HepG2 (cell line): Measurements from ENCODE around the gene CRNKL1. TPM values are rescaled to one million over a fixed set of nuclear protein-coding genes. Genes with fewer than 3 reads are reported as not detected.

Experiments
- EP300 ChIP-seq, 3 experiments: sonication (generic) in 1 of 3; formaldehyde crosslinking in 1 of 3; IDR thresholded peaks; 2 replicates each; pipeline versions ENCODE4 v1.5.1 to v1.6.1; 2011 to 2020; ENCODE audit warnings: low read depth in 2 of 3, low read length in 2 of 3, borderline replicate concordance in 1 of 3, improper control_type of control experiment in 1 of 3, mild to moderate bottlenecking in 1 of 3, missing genetic modification reagents in 1 of 3, moderate library complexity in 1 of 3
- FOXA3 ChIP-seq: IDR thresholded peaks from 2 replicates; pipeline ENCODE4 v1.6.1; 2016; ENCODE audit warnings: missing genetic modification reagents, missing compliant biosample characterization
- GPBP1L1 ChIP-seq: sonication (generic); formaldehyde crosslinking; IDR thresholded peaks from 2 replicates; pipeline ENCODE4 v1.5.0; 2020; ENCODE audit warnings: mild to moderate bottlenecking, missing genetic modification reagents
- HOXA3 ChIP-seq: sonication (generic); formaldehyde crosslinking; IDR thresholded peaks from 2 replicates; pipeline ENCODE4 v1.5.0; 2020; ENCODE audit warnings: missing genetic modification reagents
- IKZF4 ChIP-seq: sonication (generic); formaldehyde crosslinking; IDR thresholded peaks from 2 replicates; pipeline ENCODE4 v1.5.1; 2020; ENCODE audit warnings: borderline replicate concordance, mild to moderate bottlenecking, low read depth, missing genetic modification reagents; ENCODE audit errors: not compliant biosample characterization
- PHF20 ChIP-seq: sonication (generic); formaldehyde crosslinking; IDR thresholded peaks from 2 replicates; pipeline ENCODE4 v1.5.0; 2020; ENCODE audit warnings: mild to moderate bottlenecking, missing genetic modification reagents
- SIN3A ChIP-seq: IDR thresholded peaks from 2 replicates; pipeline ENCODE4 v1.6.1; 2011; ENCODE audit warnings: low read depth, mild to moderate bottlenecking, control low read depth, low read length, borderline replicate concordance
- SRSF4 ChIP-seq: fragments of 200-400 bp; formaldehyde crosslinking; IDR thresholded peaks from one replicate; pipeline ENCODE4 v1.6.1; 2018; ENCODE audit warnings: mild to moderate bottlenecking, low read depth, low read length, moderate library complexity; ENCODE audit not compliant: poor library complexity, severe bottlenecking
- ZC3H13 ChIP-seq: sonication (generic); formaldehyde crosslinking; IDR thresholded peaks from 2 replicates; pipeline ENCODE4 v1.8.1; 2023; ENCODE audit warnings: mild to moderate bottlenecking, missing genetic modification reagents, moderate library complexity
- ZGPAT ChIP-seq: IDR thresholded peaks from 2 replicates; pipeline ENCODE4 v1.6.1; 2016; ENCODE audit warnings: mild to moderate bottlenecking
- ZKSCAN5 ChIP-seq: sonication (generic); formaldehyde crosslinking; IDR thresholded peaks from 2 replicates; pipeline ENCODE4 v1.5.1; 2020; ENCODE audit warnings: mild to moderate bottlenecking, missing genetic modification reagents
- ZNF17 ChIP-seq: sonication (generic); formaldehyde crosslinking; IDR thresholded peaks from 2 replicates; pipeline ENCODE4 v1.5.0; 2020; ENCODE audit warnings: mild to moderate bottlenecking, missing genetic modification reagents
- ZNF230 ChIP-seq: sonication (generic); formaldehyde crosslinking; IDR thresholded peaks from 2 replicates; pipeline ENCODE4 v1.4.0; 2020; ENCODE audit warnings: mild to moderate bottlenecking, missing genetic modification reagents
- ZNF354B ChIP-seq: sonication (generic); formaldehyde crosslinking; IDR thresholded peaks from 2 replicates; pipeline ENCODE4 v1.8.0; 2022; ENCODE audit warnings: mild to moderate bottlenecking, missing genetic modification reagents
- ZNF644 ChIP-seq: IDR thresholded peaks from 2 replicates; pipeline ENCODE4 v1.6.1; 2016; ENCODE audit warnings: low read depth
- ZNF652 ChIP-seq: IDR thresholded peaks from 2 replicates; pipeline ENCODE4 v1.6.1; 2016; ENCODE audit warnings: low read depth, borderline replicate concordance
- ZNF674 ChIP-seq: sonication (generic); formaldehyde crosslinking; IDR thresholded peaks from 2 replicates; pipeline ENCODE4 v1.5.0; 2020; ENCODE audit warnings: low read depth, mild to moderate bottlenecking, missing genetic modification reagents
- ZNF761 ChIP-seq: sonication (generic); formaldehyde crosslinking; conservative IDR thresholded peaks from 2 replicates; pipeline ENCODE4 v1.4.0; 2020; ENCODE audit warnings: mild to moderate bottlenecking, missing genetic modification reagents
- polyA plus RNA-seq, 8 experiments: library from polyadenylated mRNA; depleted of rRNA in 3 of 8; stranded (reverse) in 7 of 8; unstranded in 1 of 8; fragments of >200 nt; fragmentation: Illumina TruSeq in 4 of 8; extraction: Trizol in 4 of 8; gene quantifications; 2 replicates each; pipeline versions ENCODE4 v1.2.1 to v1.2.3, GENCODE V29; 2011 to 2016; ENCODE audit warnings: low read depth in 4 of 8, missing spikeins in 1 of 8, mixed read lengths in 1 of 8; ENCODE audit not compliant: insufficient read depth in 1 of 8
- total RNA-seq, 5 experiments: library from RNA; depleted of rRNA; stranded (reverse); fragments of >200 nt; fragmentation: Illumina TruSeq; extraction: Trizol; gene quantifications; 2 replicates each; pipeline ENCODE4 v1.2.3, GENCODE V29; 2016; ENCODE audit warnings: low read depth in 1 of 5
- TF ChIP-seq, protein P1 (sequence below): conservative IDR thresholded peaks from 2 replicates; pipeline ENCODE4 v1.6.1; 2018; ENCODE audit warnings: missing genetic modification reagents
- TF ChIP-seq, protein P2 (sequence below), 2 experiments: IDR thresholded peaks; 2 replicates each; pipeline ENCODE4 v1.6.1; 2011 to 2012; ENCODE audit warnings: low read length in 2 of 2, borderline replicate concordance in 1 of 2, low read depth in 1 of 2, mild to moderate bottlenecking in 1 of 2, moderate library complexity in 1 of 2

CRNKL1 gene
- total and polyA plus RNA-seq, 2 of the 13 experiments (the other 11 are each of a cell fraction or from before 2014, with no cell fraction given) = 12.3 to 64.5 TPM

DNA sequence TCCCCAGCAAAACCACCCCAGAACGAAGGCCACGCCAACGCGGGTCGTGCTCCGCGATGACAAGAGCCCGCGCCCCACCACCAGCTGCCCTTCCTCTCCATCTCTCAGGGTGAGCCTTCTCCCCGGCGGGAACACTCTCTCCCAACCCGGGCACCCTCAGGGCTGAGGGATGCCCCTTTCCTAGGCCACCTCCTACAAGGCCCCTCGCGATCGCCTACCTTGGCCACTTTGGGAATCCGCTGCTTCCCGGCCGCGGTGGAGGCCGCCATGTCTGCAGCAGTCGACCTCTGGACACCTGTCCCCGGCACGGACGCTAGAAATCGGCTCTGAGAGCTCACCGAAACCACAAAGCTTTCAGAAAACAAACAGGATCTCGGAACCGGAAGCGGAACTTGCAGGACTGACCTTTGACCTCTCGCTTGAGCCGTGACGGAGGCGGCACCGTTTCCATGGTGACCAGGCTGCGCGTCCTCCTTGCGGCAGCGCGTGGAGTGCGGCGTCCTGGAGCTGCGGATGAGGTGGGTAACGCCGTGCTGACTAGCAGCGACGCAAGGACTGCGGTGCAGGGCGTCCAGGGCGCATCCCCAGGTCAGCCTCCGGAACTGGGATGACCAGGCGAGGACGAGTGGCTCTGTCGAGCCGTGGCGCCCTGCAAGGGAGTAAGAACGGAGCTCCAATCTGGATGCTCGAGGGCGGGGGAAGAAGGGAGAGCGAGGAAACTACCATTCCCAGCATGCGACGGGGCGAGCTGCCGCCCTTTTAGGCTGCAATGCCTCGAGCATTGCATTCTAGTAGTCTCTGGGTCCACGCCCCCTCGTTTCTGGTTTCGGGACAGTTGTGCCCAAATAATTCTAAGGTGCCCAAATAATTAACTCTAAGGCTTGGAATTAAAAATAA is at the start of gene CRNKL1, which contains the start of gene CFAP61 (continued):
- TF ChIP-seq IKZF4 (CRISPR knock-in tag) = peak; percentile 78
- peak; percentile 95 for TF ChIP-seq ZGPAT (CRISPR knock-in tag)
- peak; percentile 95 for TF ChIP-seq PHF20 (CRISPR knock-in tag)
- TF ChIP-seq ZNF644 = no peak; the same call in 1 of the 2 replicates
- no peak for TF ChIP-seq SRSF4
- TF ChIP-seq ZNF354B (CRISPR knock-in tag) = peak; percentile 54; the same call in 1 of the 2 replicates
- peak; percentile 66; the same call in 1 of the 2 replicates for TF ChIP-seq ZNF674 (CRISPR knock-in tag)
- 0 out of 2 replicates have a peak, but pooled peaks have one; percentile 5 for TF ChIP-seq ZNF652 (CRISPR knock-in tag)
- TF ChIP-seq, protein P1, sequence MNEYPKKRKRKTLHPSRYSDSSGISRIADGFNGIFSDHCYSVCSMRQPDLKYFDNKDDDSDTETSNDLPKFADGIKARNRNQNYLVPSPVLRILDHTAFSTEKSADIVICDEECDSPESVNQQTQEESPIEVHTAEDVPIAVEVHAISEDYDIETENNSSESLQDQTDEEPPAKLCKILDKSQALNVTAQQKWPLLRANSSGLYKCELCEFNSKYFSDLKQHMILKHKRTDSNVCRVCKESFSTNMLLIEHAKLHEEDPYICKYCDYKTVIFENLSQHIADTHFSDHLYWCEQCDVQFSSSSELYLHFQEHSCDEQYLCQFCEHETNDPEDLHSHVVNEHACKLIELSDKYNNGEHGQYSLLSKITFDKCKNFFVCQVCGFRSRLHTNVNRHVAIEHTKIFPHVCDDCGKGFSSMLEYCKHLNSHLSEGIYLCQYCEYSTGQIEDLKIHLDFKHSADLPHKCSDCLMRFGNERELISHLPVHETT (CRISPR knock-in tag) = peak; percentile 93
- TF ChIP-seq, protein P2, sequence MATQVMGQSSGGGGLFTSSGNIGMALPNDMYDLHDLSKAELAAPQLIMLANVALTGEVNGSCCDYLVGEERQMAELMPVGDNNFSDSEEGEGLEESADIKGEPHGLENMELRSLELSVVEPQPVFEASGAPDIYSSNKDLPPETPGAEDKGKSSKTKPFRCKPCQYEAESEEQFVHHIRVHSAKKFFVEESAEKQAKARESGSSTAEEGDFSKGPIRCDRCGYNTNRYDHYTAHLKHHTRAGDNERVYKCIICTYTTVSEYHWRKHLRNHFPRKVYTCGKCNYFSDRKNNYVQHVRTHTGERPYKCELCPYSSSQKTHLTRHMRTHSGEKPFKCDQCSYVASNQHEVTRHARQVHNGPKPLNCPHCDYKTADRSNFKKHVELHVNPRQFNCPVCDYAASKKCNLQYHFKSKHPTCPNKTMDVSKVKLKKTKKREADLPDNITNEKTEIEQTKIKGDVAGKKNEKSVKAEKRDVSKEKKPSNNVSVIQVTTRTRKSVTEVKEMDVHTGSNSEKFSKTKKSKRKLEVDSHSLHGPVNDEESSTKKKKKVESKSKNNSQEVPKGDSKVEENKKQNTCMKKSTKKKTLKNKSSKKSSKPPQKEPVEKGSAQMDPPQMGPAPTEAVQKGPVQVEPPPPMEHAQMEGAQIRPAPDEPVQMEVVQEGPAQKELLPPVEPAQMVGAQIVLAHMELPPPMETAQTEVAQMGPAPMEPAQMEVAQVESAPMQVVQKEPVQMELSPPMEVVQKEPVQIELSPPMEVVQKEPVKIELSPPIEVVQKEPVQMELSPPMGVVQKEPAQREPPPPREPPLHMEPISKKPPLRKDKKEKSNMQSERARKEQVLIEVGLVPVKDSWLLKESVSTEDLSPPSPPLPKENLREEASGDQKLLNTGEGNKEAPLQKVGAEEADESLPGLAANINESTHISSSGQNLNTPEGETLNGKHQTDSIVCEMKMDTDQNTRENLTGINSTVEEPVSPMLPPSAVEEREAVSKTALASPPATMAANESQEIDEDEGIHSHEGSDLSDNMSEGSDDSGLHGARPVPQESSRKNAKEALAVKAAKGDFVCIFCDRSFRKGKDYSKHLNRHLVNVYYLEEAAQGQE (IDR thresholded peaks at IDR 0.05; ENCODE audit: borderline replicate concordance in 1 of 2, low read depth in 1 of 2, low read length in 2 of 2) = peak in 1 of 2 experiments; percentile 70; a peak in 1 of 4 replicates
- no peak for TF ChIP-seq ZNF17
- TF ChIP-seq FOXA3 = peak; percentile 86
- peak; percentile 98 for TF ChIP-seq HOXA3 (CRISPR knock-in tag)
- TF ChIP-seq EP300 (IDR thresholded peaks at IDR 0.05; ENCODE audit: low read depth in 2 of 2, low read length in 2 of 2) = no peak
- TF ChIP-seq EP300 (CRISPR knock-in tag; IDR thresholded peaks at IDR 0.05; ENCODE audit: borderline replicate concordance) = peak; percentile 47; the same call in 1 of the 2 replicates
- TF ChIP-seq ZKSCAN5 = peak; percentile 35; the same call in 1 of the 2 replicates
- peak; percentile 91; the same call in 1 of the 2 replicates for TF ChIP-seq ZNF230 (CRISPR knock-in tag)
- peak; percentile 86 for TF ChIP-seq ZC3H13 (CRISPR knock-in tag)
- peak; percentile 100 for TF ChIP-seq SIN3A
- TF ChIP-seq ZNF761 (CRISPR knock-in tag) = peak; percentile 78
- TF ChIP-seq GPBP1L1 = no peak
